Activated CD4-positive, alpha-beta memory T cell treated with anti-CD3 and anti-CD28 coated beads for 36 hours (primary cell): Measurements from ENCODE around the gene UBE2J2. TPM values are rescaled to one million over a fixed set of nuclear protein-coding genes. Genes with fewer than 3 reads are reported as not detected.

Experiments used
- CTCF ChIA-PET: fragments of 350-600 bp; sonication (Branson Sonifier 250); formaldehyde crosslinking; loops from one replicate; lab custom pipeline; 2021; ENCODE audit warnings: antibody characterized with exemption, inconsistent platforms; lab: Charles Lee
- POLR2A ChIA-PET: fragments of 350-600 bp; sonication (Branson Sonifier 250); formaldehyde crosslinking; loops from one replicate; lab custom pipeline; 2021; ENCODE audit warnings: antibody characterized with exemption; lab: Charles Lee
- DNase-seq: peaks from one replicate; pipeline ENCODE4 v3.0.0-alpha.2; 2020
- H3K27ac Mint-ChIP-seq: one replicate; pipeline ENCODE4 v1.8.0; 2021; ENCODE audit warnings: mixed read lengths
- H3K27me3 Mint-ChIP-seq: one replicate; pipeline ENCODE4 v1.8.0; 2021; ENCODE audit warnings: mixed read lengths
- H3K36me3 Mint-ChIP-seq: one replicate; pipeline ENCODE4 v1.8.0; 2021; ENCODE audit warnings: mixed read lengths
- H3K4me1 Mint-ChIP-seq: one replicate; pipeline ENCODE4 v1.8.0; 2021; ENCODE audit warnings: low read depth, mixed read lengths
- H3K4me3 Mint-ChIP-seq: one replicate; pipeline ENCODE4 v1.8.0; 2021; ENCODE audit warnings: mild to moderate bottlenecking, mixed read lengths
- H3K9me3 Mint-ChIP-seq: one replicate; pipeline ENCODE4 v1.8.0; 2021; ENCODE audit warnings: mixed read lengths
- intact Hi-C: fragments of 100-400 bp; cut with micrococcal nuclease; formaldehyde crosslinking; loops from one replicate; pipeline ENCODE4 v1.15.1; 2023
- total RNA-seq, 2 experiments: library from RNA; stranded (reverse); gene quantifications; one replicate each; pipeline ENCODE4 v1.2.3, GENCODE V29; 2021

UBE2J2 gene
- total RNA-seq, 2 experiments from 2014 or later = 58.7 to 61.6 TPM

GRCh38 chr1:1282998-1283397 is 9.3 kb upstream of the UBE2J2 start:
- ChIA-PET POLR2A (no interaction called here), CTCF (interaction anchor here (1.2 kb wide), 1 partner anchor 219 kb away, joined by 3 read pairs; no protein-coding TSS in a partner anchor)
- Mint-ChIP-seq H3K27me3 (no peaks in the 10 kb centered on the region), H3K36me3 (no peaks in the 10 kb centered on the region), H3K4me1 (peaks cover 3% of the 10 kb centered on the region), H3K4me3 (no peak overlapping the region), H3K9me3 (no peaks in the 10 kb centered on the region), H3K27ac (no peak overlapping the region)
- intact Hi-C loops = loop anchor here (5.0 kb wide), 1 partner anchor 111 kb away; the partner anchor contains the start of gene TTLL10
- DNase-seq = peak; percentile 57

GRCh38 chr1:1281533-1282321 is 8.1 kb upstream of the UBE2J2 start:
- peak; percentile 56 for DNase-seq
- Mint-ChIP-seq H3K4me1 (peaks cover 3% of the 10 kb centered on the region), H3K36me3 (no peaks in the 10 kb centered on the region), H3K27ac (no peak overlapping the region), H3K9me3 (no peaks in the 10 kb centered on the region), H3K4me3 (no peak overlapping the region), H3K27me3 (no peaks in the 10 kb centered on the region)
- intact Hi-C loops = loop anchor here (5.0 kb wide), 1 partner anchor 109 kb away; the partner anchor contains the start of gene TTLL10
- ChIA-PET CTCF (interaction anchor here (1.6 kb wide), 1 partner anchor 160 kb away, joined by 8 read pairs; no protein-coding TSS in a partner anchor), POLR2A (no interaction called here)

GRCh38 chr1:1280782-1281481 is 7.3 kb upstream of the UBE2J2 start:
- CTCF ChIA-PET = interaction anchor here (1.6 kb wide), 1 partner anchor 159 kb away, joined by 8 read pairs; no protein-coding TSS in a partner anchor
- no peak for DNase-seq
- Mint-ChIP-seq H3K4me3 (no peak overlapping the region), H3K27me3 (no peaks in the 10 kb centered on the region), H3K4me1 (peaks cover 3% of the 10 kb centered on the region), H3K27ac (no peak overlapping the region), H3K36me3 (no peaks in the 10 kb centered on the region), H3K9me3 (no peaks in the 10 kb centered on the region)
- intact Hi-C loops = loop anchor here (5.0 kb wide), 1 partner anchor 109 kb away; the partner anchor contains the start of gene TTLL10
- POLR2A ChIA-PET = no interaction called here

DNA sequence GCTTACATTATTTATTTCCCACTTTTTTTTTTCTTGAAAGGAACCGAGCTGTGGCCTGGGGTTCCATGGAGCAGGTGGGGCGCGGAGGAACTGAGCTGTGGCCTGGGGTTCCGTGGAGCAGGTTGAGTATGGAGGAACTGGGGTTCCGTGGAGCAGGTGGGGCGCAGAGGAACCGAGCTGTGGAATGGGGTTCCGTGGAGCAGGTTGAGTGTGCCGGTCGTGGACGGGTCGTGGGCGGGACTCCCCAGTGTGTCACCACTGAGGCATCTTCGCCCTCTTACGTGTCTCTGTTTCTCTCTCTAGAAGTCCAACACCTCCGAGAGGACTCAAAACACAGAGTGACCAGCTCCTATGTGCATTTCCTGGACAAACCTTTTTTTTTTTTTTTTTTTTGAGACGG is 5.4 kb upstream of the UBE2J2 start:
- H3K9me3 Mint-ChIP-seq = no peaks in the 10 kb centered on the region
- CTCF ChIA-PET = no interaction called here
- POLR2A ChIA-PET = no interaction called here

DNA sequence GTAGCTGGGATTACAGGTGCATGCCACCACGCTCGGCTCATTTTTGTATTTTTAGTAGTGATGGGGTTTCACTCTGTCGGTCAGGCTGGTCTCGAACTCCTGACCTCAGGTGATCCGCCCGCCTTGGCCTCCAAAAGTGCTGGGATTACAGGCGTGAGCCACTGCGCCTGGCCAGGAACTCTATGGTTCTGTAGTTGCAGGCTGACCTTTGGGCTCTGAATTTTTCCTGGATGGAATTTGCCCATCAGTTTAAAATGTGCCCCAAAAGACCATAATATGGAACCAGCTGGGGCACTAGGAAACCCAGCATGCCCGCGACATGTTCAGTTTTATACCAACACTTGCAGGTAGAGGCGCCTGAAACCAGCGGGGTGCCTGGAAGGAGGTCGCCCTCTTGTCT is 5.0 kb upstream of the UBE2J2 start:
- CTCF ChIA-PET = interaction anchor here (1.1 kb wide), 1 partner anchor 156 kb away, joined by 5 read pairs; no protein-coding TSS in a partner anchor
- Mint-ChIP-seq H3K9me3 (no peaks in the 10 kb centered on the region), H3K27ac (no peak overlapping the region), H3K36me3 (no peaks in the 10 kb centered on the region), H3K4me1 (peaks cover 3% of the 10 kb centered on the region), H3K27me3 (no peaks in the 10 kb centered on the region), H3K4me3 (no peak overlapping the region)
- POLR2A ChIA-PET = no interaction called here
- DNase-seq = no peak
- intact Hi-C loops = no loop called here

More for the DNA sequence above, 5.4 kb upstream of the UBE2J2 start:
- Mint-ChIP-seq H3K27ac (no peak overlapping the region), H3K4me1 (peaks cover 3% of the 10 kb centered on the region), H3K27me3 (no peaks in the 10 kb centered on the region), H3K36me3 (no peaks in the 10 kb centered on the region), H3K4me3 (no peak overlapping the region)
- DNase-seq = no peak
- intact Hi-C loops = no loop called here

DNA sequence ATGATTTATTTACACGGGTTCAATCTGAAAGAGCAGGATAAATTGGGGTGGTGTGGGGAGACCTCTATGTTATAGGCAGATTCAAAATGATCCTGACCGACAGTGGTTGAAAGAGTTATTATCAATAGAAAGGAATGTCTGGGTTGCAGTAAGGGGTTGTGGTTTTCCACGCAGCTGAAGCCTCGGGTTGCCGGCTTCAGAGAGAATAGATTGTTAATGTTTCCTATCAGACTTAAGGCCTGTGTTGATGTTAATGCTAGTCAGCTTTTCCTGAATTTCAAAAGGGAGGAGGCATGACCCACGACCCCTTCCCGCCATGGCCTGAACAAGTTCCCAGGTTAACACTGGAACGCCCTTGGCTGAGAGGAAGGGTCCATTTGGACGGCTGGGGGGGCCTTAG is 2.2 kb upstream of the UBE2J2 start:
- Mint-ChIP-seq H3K9me3 (no peaks in the 10 kb centered on the region), H3K27ac (no peak overlapping the region), H3K4me1 (peaks cover 19% of the 10 kb centered on the region), H3K4me3 (no peak overlapping the region), H3K36me3 (peaks cover 14% of the 10 kb centered on the region), H3K27me3 (no peaks in the 10 kb centered on the region)
- intact Hi-C loops = no loop called here
- ChIA-PET CTCF (no interaction called here), POLR2A (no interaction called here)
- DNase-seq = no peak

- no peak overlapping the region for H3K27ac Mint-ChIP-seq
- no peaks in the 10 kb centered on the region for H3K9me3 Mint-ChIP-seq
- intact Hi-C loops = loop anchor here (5.0 kb wide), 1 partner anchor 32 kb away; the partner anchor contains the start of genes ACAP3 and PUSL1
- peaks cover 19% of the 10 kb centered on the region for H3K36me3 Mint-ChIP-seq
- POLR2A ChIA-PET = no interaction called here
- peak overlapping the region; percentile 66 for H3K4me3 Mint-ChIP-seq
- peaks cover 28% of the 10 kb centered on the region for H3K4me1 Mint-ChIP-seq
- no peaks in the 10 kb centered on the region for H3K27me3 Mint-ChIP-seq
- DNase-seq = no peak
- CTCF ChIA-PET = interaction anchor here (1.6 kb wide), 1 partner anchor 14 kb away, joined by 3 read pairs; no protein-coding TSS in a partner anchor
Observed at GRCh38 chr1:1274931-1275431, 1.3 kb upstream of the UBE2J2 start.

GRCh38 chr1:1274299-1274930 is 761 bp upstream of the UBE2J2 start:
- intact Hi-C loops = loop anchor here (5.0 kb wide), 1 partner anchor 33 kb away; the partner anchor contains the start of genes ACAP3 and PUSL1
- POLR2A ChIA-PET = interaction anchor here (1.8 kb wide), 1 partner anchor 43 kb away, joined by 5 read pairs; no protein-coding TSS in a partner anchor
- no peak for DNase-seq
- peaks cover 20% of the 10 kb centered on the region for H3K36me3 Mint-ChIP-seq
- peaks cover 32% of the 10 kb centered on the region for H3K4me1 Mint-ChIP-seq
- no peaks in the 10 kb centered on the region for H3K9me3 Mint-ChIP-seq
- CTCF ChIA-PET = interaction anchor here (1.0 to 1.6 kb wide), 3 partner anchors 14 to 64 kb away, joined by 3 read pairs; partner anchors contain the start of genes B3GALT6 and SDF4
- H3K27me3 Mint-ChIP-seq = no peaks in the 10 kb centered on the region
- peak overlapping the region; percentile 66 for H3K4me3 Mint-ChIP-seq
- no peak overlapping the region for H3K27ac Mint-ChIP-seq

GRCh38 chr1:1273209-1273511 is 494 bp downstream of the UBE2J2 start:
- Mint-ChIP-seq H3K4me1 (peaks cover 32% of the 10 kb centered on the region), H3K4me3 (peak overlapping the region; percentile 88), H3K27ac (peak overlapping the region; percentile 62), H3K27me3 (no peaks in the 10 kb centered on the region), H3K9me3 (no peaks in the 10 kb centered on the region), H3K36me3 (peaks cover 20% of the 10 kb centered on the region)
- intact Hi-C loops = loop anchor here (1.0 to 5.0 kb wide), 3 partner anchors 34 to 157 kb away; partner anchors contain the start of genes ACAP3, B3GALT6, C1orf159 and PUSL1
- CTCF ChIA-PET = interaction anchor here (1.3 kb wide), 1 partner anchor 63 kb away, joined by 3 read pairs; no protein-coding TSS in a partner anchor
- no peak for DNase-seq
- POLR2A ChIA-PET = interaction anchor here (0.6 to 1.8 kb wide), 3 partner anchors 42 to 157 kb away, joined by 3 to 5 read pairs (median 3); partner anchors contain the start of genes C1orf159 and MRPL20

DNA sequence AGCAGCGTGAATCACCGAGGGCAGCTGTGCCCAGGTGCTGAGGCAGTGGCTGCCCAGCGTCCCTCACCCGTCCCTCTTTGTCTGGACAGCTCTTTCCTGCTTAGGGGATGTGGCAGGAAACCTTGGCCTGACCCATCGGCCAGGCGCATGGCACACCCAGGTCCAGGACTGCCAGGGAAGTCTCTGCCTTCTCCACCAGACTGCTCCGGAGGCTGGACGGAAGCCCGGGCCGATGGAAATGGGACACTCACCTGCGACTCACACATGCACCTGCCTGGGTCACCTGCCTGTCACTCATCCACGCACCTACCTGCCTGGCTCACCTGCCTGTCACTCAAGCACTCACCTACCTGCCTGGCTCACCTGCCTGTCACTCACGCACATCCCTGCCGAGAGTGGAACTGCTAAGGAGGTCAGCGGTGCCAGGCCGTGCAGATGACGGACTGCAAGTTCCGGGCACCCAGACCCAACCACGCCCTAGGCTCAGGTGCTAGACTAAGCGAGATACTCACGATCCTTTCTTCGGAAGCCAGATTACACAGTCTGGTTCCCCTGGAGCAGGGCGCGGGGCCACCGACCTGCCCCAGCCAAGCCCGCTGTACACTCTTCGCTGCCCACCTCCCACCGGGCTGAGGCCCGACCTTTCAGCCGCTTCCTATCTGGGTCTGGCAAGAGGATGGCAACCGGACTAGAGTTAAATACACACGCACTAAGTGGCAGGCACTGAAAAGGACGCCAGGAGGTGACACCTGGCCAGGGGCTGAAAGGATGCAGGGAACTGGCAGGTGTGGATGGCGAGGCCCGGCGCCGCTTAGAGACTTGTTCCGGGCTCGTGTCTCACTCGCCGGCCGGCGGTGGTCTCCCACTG is 1.1 kb downstream of the UBE2J2 start:
- intact Hi-C loops = loop anchor here (1.0 to 5.0 kb wide), 3 partner anchors 35 to 156 kb away; partner anchors contain the start of genes ACAP3, B3GALT6, C1orf159 and PUSL1
- peaks cover 32% of the 10 kb centered on the region for H3K4me1 Mint-ChIP-seq
- ChIA-PET CTCF (interaction anchor here (1.3 kb wide), 1 partner anchor 62 kb away, joined by 3 read pairs; no protein-coding TSS in a partner anchor), POLR2A (interaction anchor here (1.0 to 1.8 kb wide), 2 partner anchors 42 to 134 kb away, joined by 3 to 5 read pairs; partner anchors contain the start of gene MRPL20)
- peaks cover 21% of the 10 kb centered on the region for H3K36me3 Mint-ChIP-seq
- no peaks in the 10 kb centered on the region for H3K27me3 Mint-ChIP-seq
- H3K27ac Mint-ChIP-seq = peak overlapping the region; percentile 62
- DNase-seq = peak; percentile 24
- H3K9me3 Mint-ChIP-seq = no peaks in the 10 kb centered on the region
- peak overlapping the region; percentile 88 for H3K4me3 Mint-ChIP-seq
